Measurements from ENCODE around the gene ARF1. TPM values are rescaled to one million over a fixed set of nuclear protein-coding genes. Genes with fewer than 3 reads are reported as not detected.

The ARF1 gene
- total and polyA plus RNA-seq, 7 donors, result 176 to 612 (median 295) TPM

- WGBS, 3 donors, result 3 to 5% (median 4%) methylated on average over 30 to 33 of the region's 33 CpGs
- Histone ChIP-seq H3K4me3 (peak overlapping the region; percentile 22), H3K4me1 (peaks cover 6% of the 10 kb centered on the region), H3K27ac (no peak overlapping the region), H3K9me3 (no peaks in the 10 kb centered on the region), H3K27me3 (ENCODE audit: insufficient read depth in 3 of 3, low read length in 2 of 3) (peaks cover 0 to 86% (median 37%) of the 10 kb centered on the region in 3 donors), H3K36me3 (ENCODE audit: insufficient read depth in 1 of 2, low read depth in 1 of 2) (no peaks in the 10 kb centered on the region)
- TF ChIP-seq, protein P1, sequence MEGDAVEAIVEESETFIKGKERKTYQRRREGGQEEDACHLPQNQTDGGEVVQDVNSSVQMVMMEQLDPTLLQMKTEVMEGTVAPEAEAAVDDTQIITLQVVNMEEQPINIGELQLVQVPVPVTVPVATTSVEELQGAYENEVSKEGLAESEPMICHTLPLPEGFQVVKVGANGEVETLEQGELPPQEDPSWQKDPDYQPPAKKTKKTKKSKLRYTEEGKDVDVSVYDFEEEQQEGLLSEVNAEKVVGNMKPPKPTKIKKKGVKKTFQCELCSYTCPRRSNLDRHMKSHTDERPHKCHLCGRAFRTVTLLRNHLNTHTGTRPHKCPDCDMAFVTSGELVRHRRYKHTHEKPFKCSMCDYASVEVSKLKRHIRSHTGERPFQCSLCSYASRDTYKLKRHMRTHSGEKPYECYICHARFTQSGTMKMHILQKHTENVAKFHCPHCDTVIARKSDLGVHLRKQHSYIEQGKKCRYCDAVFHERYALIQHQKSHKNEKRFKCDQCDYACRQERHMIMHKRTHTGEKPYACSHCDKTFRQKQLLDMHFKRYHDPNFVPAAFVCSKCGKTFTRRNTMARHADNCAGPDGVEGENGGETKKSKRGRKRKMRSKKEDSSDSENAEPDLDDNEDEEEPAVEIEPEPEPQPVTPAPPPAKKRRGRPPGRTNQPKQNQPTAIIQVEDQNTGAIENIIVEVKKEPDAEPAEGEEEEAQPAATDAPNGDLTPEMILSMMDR (IDR thresholded peaks at IDR 0.05), result no peak
- peak in 1 of 2 donors; percentile 65 for DNase-seq
- intact Hi-C loops (cut with DNase I), result no loop called here
- peak; percentile 28 to 69 (median 46) for ATAC-seq
These were observed 22.7 kb upstream of the ARF1 start for GRCh38 chr1:228059634-228060457.

DNA sequence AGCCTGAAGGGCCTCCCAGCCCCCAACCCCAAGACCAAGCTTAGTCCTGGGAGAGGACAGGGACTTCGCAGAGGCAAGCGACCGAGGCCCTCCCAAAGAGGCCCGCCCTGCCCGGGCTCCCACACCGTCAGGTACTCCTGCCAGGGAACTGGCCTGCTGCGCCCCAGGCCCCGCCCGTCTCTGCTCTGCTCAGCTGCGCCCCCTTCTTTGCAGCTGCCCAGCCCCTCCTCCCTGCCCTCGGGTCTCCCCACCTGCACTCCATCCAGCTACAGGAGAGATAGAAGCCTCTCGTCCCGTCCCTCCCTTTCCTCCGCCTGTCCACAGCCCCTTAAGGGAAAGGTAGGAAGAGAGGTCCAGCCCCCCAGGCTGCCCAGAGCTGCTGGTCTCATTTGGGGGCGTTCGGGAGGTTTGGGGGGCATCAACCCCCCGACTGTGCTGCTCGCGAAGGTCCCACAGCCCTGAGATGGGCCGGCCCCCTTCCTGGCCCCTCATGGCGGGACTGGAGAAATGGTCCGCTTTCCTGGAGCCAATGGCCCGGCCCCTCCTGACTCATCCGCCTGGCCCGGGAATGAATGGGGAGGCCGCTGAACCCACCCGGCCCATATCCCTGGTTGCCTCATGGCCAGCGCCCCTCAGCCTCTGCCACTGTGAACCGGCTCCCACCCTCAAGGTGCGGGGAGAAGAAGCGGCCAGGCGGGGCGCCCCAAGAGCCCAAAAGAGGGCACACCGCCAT, 21.9 kb upstream of the ARF1 start:
- Histone ChIP-seq H3K27ac (no peak overlapping the region), H3K36me3 (ENCODE audit: insufficient read depth in 1 of 2, low read depth in 1 of 2) (no peaks in the 10 kb centered on the region), H3K27me3 (ENCODE audit: insufficient read depth in 3 of 3, low read length in 2 of 3) (peaks cover 0 to 89% (median 41%) of the 10 kb centered on the region in 3 donors), H3K4me3 (peak overlapping the region; percentile 22), H3K9me3 (no peaks in the 10 kb centered on the region), H3K4me1 (peaks cover 6% of the 10 kb centered on the region)
- TF ChIP-seq, protein P1 (IDR thresholded peaks at IDR 0.05), result no peak
- WGBS, 3 donors, result 8 to 11% (median 10%) methylated on average over 32 to 34 of the region's 34 CpGs
- intact Hi-C loops (cut with DNase I), result no loop called here
- DNase-seq (peak in 1 of 2 donors; percentile 45), ATAC-seq (no peak)

- Histone ChIP-seq H3K27me3 (ENCODE audit: insufficient read depth in 3 of 3, low read length in 2 of 3) (peaks cover 0 to 89% (median 43%) of the 10 kb centered on the region in 3 donors), H3K9me3 (no peaks in the 10 kb centered on the region), H3K27ac (no peak overlapping the region), H3K4me3 (no peak overlapping the region), H3K36me3 (ENCODE audit: insufficient read depth in 1 of 2, low read depth in 1 of 2) (no peaks in the 10 kb centered on the region), H3K4me1 (peaks cover 6% of the 10 kb centered on the region)
- DNase-seq (peak in 1 of 2 donors; percentile 37), ATAC-seq (no peak)
- TF ChIP-seq, protein P1 (IDR thresholded peaks at IDR 0.05), result no peak
- intact Hi-C loops (cut with DNase I), result no loop called here
- WGBS, 3 donors, result 76 to 82% (median 79%) methylated on average over 10 of the region's 10 CpGs
These were observed 21.0 kb upstream of the ARF1 start for GRCh38 chr1:228061411-228062084.

- H3K4me1 ChIP-seq, result peaks cover 6% of the 10 kb centered on the region
- TF ChIP-seq, protein P1 (IDR thresholded peaks at IDR 0.05), result no peak
- no peaks in the 10 kb centered on the region for H3K9me3 ChIP-seq
- no peaks in the 10 kb centered on the region for H3K36me3 ChIP-seq (ENCODE audit: insufficient read depth in 1 of 2, low read depth in 1 of 2)
- no peak for ATAC-seq
- 94 to 97% (median 94%) methylated on average over 9 of the region's 9 CpGs for WGBS, 3 donors
- intact Hi-C loops (cut with DNase I), result no loop called here
- peaks cover 0 to 94% (median 43%) of the 10 kb centered on the region in 3 donors for H3K27me3 ChIP-seq (ENCODE audit: insufficient read depth in 3 of 3, low read length in 2 of 3)
- H3K27ac ChIP-seq, result no peak overlapping the region
- DNase-seq, result peak in 1 of 2 donors; percentile 39
- no peak overlapping the region for H3K4me3 ChIP-seq
These were observed 20.3 kb upstream of the ARF1 start for GRCh38 chr1:228062085-228062791.
